Calu3 (cell line): ENCODE data around the gene PURA. TPM values are rescaled to one million over a fixed set of nuclear protein-coding genes. Genes with fewer than 3 reads are reported as not detected.

ENCODE experiments used
- Bru-seq: library from RNA; stranded (reverse); fragments of 400-500 nt; gene quantifications from one replicate; lab custom pipeline; 2021; lab: Mats Ljungman, UMichigan
- BruChase-seq, 2 experiments: library from RNA; stranded (reverse); fragments of 400-500 nt; gene quantifications; one replicate each; lab custom pipeline; 2021; lab: Mats Ljungman, UMichigan
- BruUV-seq: library from RNA; stranded (reverse); fragments of 400-500 nt; replicated peaks from 2 replicates; lab custom pipeline; 2021; lab: Mats Ljungman, UMichigan
- CTCF ChIA-PET: fragments of 300-600 bp; sonication (Branson Sonifier 250); formaldehyde crosslinking; loops from one replicate; lab custom pipeline; 2022; ENCODE audit warnings: antibody characterized with exemption; lab: Charles Lee
- DNase-seq: peaks from one replicate; pipeline ENCODE4 v3.0.0; 2022
- H3K27ac Mint-ChIP-seq: one replicate; pipeline ENCODE4 v1.8.0; 2022; ENCODE audit warnings: mixed read lengths; ENCODE audit not compliant: unreplicated experiment
- H3K27me3 Mint-ChIP-seq: one replicate; pipeline ENCODE4 v1.8.0; 2022; ENCODE audit warnings: mixed read lengths; ENCODE audit not compliant: unreplicated experiment
- H3K36me3 Mint-ChIP-seq: one replicate; pipeline ENCODE4 v1.8.0; 2022; ENCODE audit warnings: mild to moderate bottlenecking, moderate library complexity, mixed read lengths; ENCODE audit not compliant: insufficient read depth, unreplicated experiment
- H3K4me1 Mint-ChIP-seq: one replicate; pipeline ENCODE4 v1.8.0; 2022; ENCODE audit warnings: mild to moderate bottlenecking, low read depth, mixed read lengths; ENCODE audit not compliant: unreplicated experiment
- H3K4me3 Mint-ChIP-seq: one replicate; pipeline ENCODE4 v1.8.0; 2022; ENCODE audit warnings: mild to moderate bottlenecking, low read depth, moderate library complexity, mixed read lengths; ENCODE audit not compliant: unreplicated experiment
- H3K9me3 Mint-ChIP-seq: one replicate; pipeline ENCODE4 v1.8.0; 2022; ENCODE audit warnings: low read depth, mixed read lengths; ENCODE audit not compliant: unreplicated experiment
- CTCF ChIP-seq: fragments of 200-600 bp; IDR thresholded peaks from one replicate; pipeline ENCODE4 v1.8.0; 2022; ENCODE audit warnings: antibody characterized with exemption; ENCODE audit not compliant: unreplicated experiment
- intact Hi-C: fragments of 100-400 bp; cut with micrococcal nuclease; formaldehyde crosslinking; loops from one replicate; pipeline ENCODE4 v1.10.0; 2022; ENCODE audit not compliant: unreplicated experiment
- long read RNA-seq: library from polyadenylated mRNA; stranded (forward); transcript quantifications from one replicate; pipeline ENCODE4 v2.0.0, GENCODE V29; 2022
- total RNA-seq: library from RNA; stranded (reverse); gene quantifications from 2 replicates; pipeline ENCODE4 v1.2.3, GENCODE V29; 2022

The PURA gene
- total RNA-seq (16.2 and 16.7 TPM in 2 replicates), Bru-seq, nascent RNA (percentile 91 among the genes with signal in this experiment), BruChase-seq, experiment 1, labeled RNA remaining after a 6-hour chase (percentile 95 among the genes with signal in this experiment), BruChase-seq, experiment 2, labeled RNA remaining after a 2-hour chase (percentile 98 among the genes with signal in this experiment)
- long read RNA-seq, full-length matches to known transcripts = 18 of 21 reads
- long read RNA-seq, partial matches to known transcripts = 0 of 21 reads
- long read RNA-seq, other reads (novel, unspliced or antisense) = 3 of 21 reads

GRCh38 chr5:140113699-140114263, at the start of gene PURA:
Gene PURA, plus strand, starts transcription at chr5:140114109. Its CDS starts 73 bp downstream, at chr5:140114182.
- H3K27me3 Mint-ChIP-seq = peaks cover 49% of the 10 kb centered on the region
- peak; percentile 39 for TF ChIP-seq CTCF
- peaks cover 63% of the 10 kb centered on the region for H3K4me1 Mint-ChIP-seq
- DNase-seq = peak; percentile 98
- peak within 1 kb of the TSS; percentile 86 for H3K4me3 Mint-ChIP-seq
- H3K9me3 Mint-ChIP-seq = no peaks in the 10 kb centered on the region
- peak within 1 kb of the TSS; percentile 63 for H3K27ac Mint-ChIP-seq
- CTCF ChIA-PET = interaction anchor here (0.6 to 1.5 kb wide), 4 partner anchors 13 to 245 kb away, joined by 3 to 4 read pairs (median 3); no protein-coding TSS in a partner anchor
- H3K36me3 Mint-ChIP-seq = peaks cover 35% of the 10 kb centered on the region
- no TSS peak for BruUV-seq
- intact Hi-C loops = no loop called here

DNA sequence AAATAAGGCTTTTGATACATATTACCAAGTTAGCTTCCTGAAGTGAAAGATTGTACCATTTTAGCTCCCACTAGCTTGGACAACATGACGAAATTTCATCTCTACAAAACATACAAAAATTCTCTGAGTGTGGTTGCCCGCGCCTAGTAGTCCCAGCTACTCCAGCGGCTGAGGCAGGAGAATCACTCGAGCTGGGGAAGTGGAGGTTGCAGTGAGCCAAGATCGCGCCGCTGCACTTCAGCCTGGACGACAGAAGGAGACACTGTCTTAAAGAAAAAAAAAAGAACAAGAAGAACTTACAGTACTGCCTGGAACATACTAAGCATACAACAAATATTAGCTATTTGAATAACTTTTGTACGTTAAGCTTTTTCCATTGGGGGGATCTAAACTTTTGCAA, 41.1 kb upstream of the PURA start:
- BruUV-seq = no TSS peak
- CTCF ChIA-PET = interaction anchor here (0.5 to 1.1 kb wide), 5 partner anchors 12 to 73 kb away, joined by 3 to 5 read pairs (median 4); no protein-coding TSS in a partner anchor
- TF ChIP-seq CTCF = no peak
- no peak for DNase-seq
- H3K4me3 Mint-ChIP-seq = no peak overlapping the region
- no peaks in the 10 kb centered on the region for H3K36me3 Mint-ChIP-seq
- H3K9me3 Mint-ChIP-seq = no peaks in the 10 kb centered on the region
- intact Hi-C loops = loop anchor here (1.0 kb wide), 1 partner anchor 33 kb away; no protein-coding TSS in a partner anchor
- no peak overlapping the region for H3K27ac Mint-ChIP-seq
- H3K4me1 Mint-ChIP-seq = peaks cover 8% of the 10 kb centered on the region
- peaks cover 29% of the 10 kb centered on the region for H3K27me3 Mint-ChIP-seq

GRCh38 chr5:140073296-140073695, 40.6 kb upstream of the PURA start:
- H3K9me3 Mint-ChIP-seq = no peaks in the 10 kb centered on the region
- H3K27ac Mint-ChIP-seq = no peak overlapping the region
- intact Hi-C loops = loop anchor here (1.0 kb wide), 1 partner anchor 33 kb away; no protein-coding TSS in a partner anchor
- peaks cover 25% of the 10 kb centered on the region for H3K27me3 Mint-ChIP-seq
- peaks cover 8% of the 10 kb centered on the region for H3K4me1 Mint-ChIP-seq
- no peak for DNase-seq
- H3K4me3 Mint-ChIP-seq = no peak overlapping the region
- peak; percentile 43 for TF ChIP-seq CTCF
- H3K36me3 Mint-ChIP-seq = no peaks in the 10 kb centered on the region
- BruUV-seq = no TSS peak
- CTCF ChIA-PET = interaction anchor here (1.1 to 1.3 kb wide), 2 partner anchors 71 to 72 kb away, joined by 5 read pairs; no protein-coding TSS in a partner anchor

GRCh38 chr5:140075371-140075770, 38.5 kb upstream of the PURA start:
- no peak overlapping the region for H3K27ac Mint-ChIP-seq
- H3K4me3 Mint-ChIP-seq = no peak overlapping the region
- intact Hi-C loops = loop anchor here (1.0 to 5.0 kb wide), 3 partner anchors 69 to 282 kb away; no protein-coding TSS in a partner anchor
- peaks cover 8% of the 10 kb centered on the region for H3K4me1 Mint-ChIP-seq
- H3K9me3 Mint-ChIP-seq = no peaks in the 10 kb centered on the region
- peaks cover 17% of the 10 kb centered on the region for H3K27me3 Mint-ChIP-seq
- BruUV-seq = no TSS peak
- TF ChIP-seq CTCF = no peak
- CTCF ChIA-PET = interaction anchor here (0.6 to 1.5 kb wide), 12 partner anchors 11 to 283 kb away, joined by 3 to 11 read pairs (median 3); partner anchors contain the start of gene HBEGF
- no peaks in the 10 kb centered on the region for H3K36me3 Mint-ChIP-seq
- DNase-seq = peak; percentile 6
